HG03565 (cell line): ENCODE data around the gene ARID3C.
A peak's percentile ranks its signal among the peaks of the same experiment; 100 is the strongest.

ENCODE experiments used
- ATAC-seq: cut with Tn5 transposase; IDR thresholded peaks from one replicate; pipeline ENCODE4 v1.9.1; 2021; ENCODE audit warnings: mild to moderate bottlenecking, moderate library complexity; ENCODE audit not compliant: unreplicated experiment

ARID3C gene

GRCh38 chr9:34628656-34629490 lies at the start of gene ARID3C:
ARID3C (minus strand) TSS chr9:34629066; CDS start chr9:34628014, 1,052 bp downstream.
- ATAC-seq, result no peak

- ATAC-seq, result no peak
These were observed 47.0 kb upstream of the ARID3C start for GRCh38 chr9:34675869-34676268.

- no peak for ATAC-seq
These were observed 46.3 kb upstream of the ARID3C start for GRCh38 chr9:34675048-34675714.

- no peak for ATAC-seq
These were observed 45.6 kb upstream of the ARID3C start for GRCh38 chr9:34674440-34674839.

- ATAC-seq, result no peak
These were observed 42.4 kb upstream of the ARID3C start for GRCh38 chr9:34671307-34671706.

- no peak for ATAC-seq
These were observed 41.1 kb upstream of the ARID3C start for GRCh38 chr9:34669809-34670562.

- ATAC-seq, result peak; percentile 47
These were observed 36.8 kb upstream of the ARID3C start for GRCh38 chr9:34665381-34666250.

GRCh38 chr9:34665067-34665380 lies 36.2 kb upstream of the ARID3C start:
- ATAC-seq, result no peak

GRCh38 chr9:34664281-34665066 lies 35.6 kb upstream of the ARID3C start:
- no peak for ATAC-seq

GRCh38 chr9:34663303-34663605 lies 34.4 kb upstream of the ARID3C start:
- no peak for ATAC-seq

GRCh38 chr9:34662526-34663302 lies 33.8 kb upstream of the ARID3C start, which contains the start of gene CCL27:
CCL27 (minus strand) TSS chr9:34662657; CDS start chr9:34662633, 24 bp downstream.
- no peak for ATAC-seq

GRCh38 chr9:34659592-34660253 lies 30.9 kb upstream of the ARID3C start:
- no peak for ATAC-seq

- ATAC-seq, result no peak
These were observed 29.6 kb upstream of the ARID3C start for GRCh38 chr9:34658461-34658860.

GRCh38 chr9:34656992-34657391 lies 28.1 kb upstream of the ARID3C start:
- ATAC-seq, result no peak

- ATAC-seq, result no peak
These were observed 26.5 kb upstream of the ARID3C start for GRCh38 chr9:34655394-34655793.

- ATAC-seq, result no peak
These were observed 25.6 kb upstream of the ARID3C start for GRCh38 chr9:34654323-34655051.

GRCh38 chr9:34653151-34654072 lies 24.5 kb upstream of the ARID3C start:
- no peak for ATAC-seq
